HFFc6 (cell line): ENCODE measurements around the gene GFRA1. TPM values are rescaled to one million over a fixed set of nuclear protein-coding genes. Genes with fewer than 3 reads are reported as not detected.

Experiments used
- DNase-seq: peaks from one replicate; pipeline ENCODE4 v3.0.0-alpha.2; 2018
- H3K27ac Mint-ChIP-seq: 2 replicates; pipeline ENCODE4 v1.8.0; 2020; ENCODE audit warnings: mild to moderate bottlenecking, mixed read lengths
- H3K27me3 Mint-ChIP-seq: 2 replicates; pipeline ENCODE4 v1.8.0; 2021; ENCODE audit warnings: mild to moderate bottlenecking, moderate library complexity, mixed read lengths; ENCODE audit not compliant: insufficient read depth
- H3K36me3 Mint-ChIP-seq: 2 replicates; pipeline ENCODE4 v1.8.0; 2021; ENCODE audit warnings: low read depth, mixed read lengths
- H3K4me1 Mint-ChIP-seq: 2 replicates; pipeline ENCODE4 v1.8.0; 2020; ENCODE audit warnings: low read depth, mixed read lengths
- H3K4me3 Mint-ChIP-seq: 2 replicates; pipeline ENCODE4 v1.8.0; 2020; ENCODE audit warnings: mild to moderate bottlenecking, moderate library complexity, mixed read lengths
- H3K9me3 Mint-ChIP-seq: 2 replicates; pipeline ENCODE4 v1.8.0; 2020; ENCODE audit warnings: mild to moderate bottlenecking, mixed read lengths
- CTCF ChIP-seq: fragments of 200-600 bp; sonication (generic); IDR thresholded peaks from 2 replicates; pipeline ENCODE4 v1.5.0; 2021; ENCODE audit warnings: antibody characterized with exemption, mild to moderate bottlenecking
- total RNA-seq, 6 experiments: library from RNA; stranded (reverse); fragmentation: NEBNext Ultra II Directional; extraction: Animal tissue kit (Norgen Biotek cat#: 25700); gene quantifications; 2 replicates in 1 of 6; 3 replicates in 5 of 6; pipeline ENCODE4 v1.2.3, GENCODE V29; 2021

GFRA1 gene
- total RNA-seq, 6 experiments from 2014 or later = 7.3 to 17.2 (median 15.9) TPM

- Mint-ChIP-seq H3K4me3 (no peak overlapping the region), H3K4me1 (peaks cover 10% of the 10 kb centered on the region; the same call in 1 of the 2 replicates), H3K27me3 (no peaks in the 10 kb centered on the region; the same call in none of the 2 replicates), H3K27ac (no peak overlapping the region), H3K9me3 (no peaks in the 10 kb centered on the region), H3K36me3 (no peaks in the 10 kb centered on the region)
- no peak for TF ChIP-seq CTCF
- DNase-seq = no peak
Observed at GRCh38 chr10:116255886-116256751, 16.9 kb downstream of the GFRA1 start.

- no peak overlapping the region for H3K4me3 Mint-ChIP-seq
- peaks cover 10% of the 10 kb centered on the region; the same call in 1 of the 2 replicates for H3K4me1 Mint-ChIP-seq
- no peaks in the 10 kb centered on the region; the same call in none of the 2 replicates for H3K27me3 Mint-ChIP-seq
- TF ChIP-seq CTCF = no peak
- no peaks in the 10 kb centered on the region for H3K36me3 Mint-ChIP-seq
- H3K9me3 Mint-ChIP-seq = no peaks in the 10 kb centered on the region
- no peak overlapping the region for H3K27ac Mint-ChIP-seq
- no peak for DNase-seq
Observed at GRCh38 chr10:116254422-116255155, 18.4 kb downstream of the GFRA1 start.

- TF ChIP-seq CTCF = no peak
- peaks cover 10% of the 10 kb centered on the region; the same call in 1 of the 2 replicates for H3K4me1 Mint-ChIP-seq
- H3K4me3 Mint-ChIP-seq = no peak overlapping the region
- no peaks in the 10 kb centered on the region for H3K36me3 Mint-ChIP-seq
- no peaks in the 10 kb centered on the region; the same call in none of the 2 replicates for H3K27me3 Mint-ChIP-seq
- DNase-seq = no peak
- H3K9me3 Mint-ChIP-seq = no peaks in the 10 kb centered on the region
- no peak overlapping the region for H3K27ac Mint-ChIP-seq
Observed at GRCh38 chr10:116253716-116254115, 19.3 kb downstream of the GFRA1 start.

GRCh38 chr10:116251602-116252395 is 21.2 kb downstream of the GFRA1 start:
- no peak overlapping the region for H3K4me3 Mint-ChIP-seq
- peaks cover 20% of the 10 kb centered on the region for H3K4me1 Mint-ChIP-seq
- H3K27me3 Mint-ChIP-seq = no peaks in the 10 kb centered on the region; the same call in none of the 2 replicates
- H3K36me3 Mint-ChIP-seq = no peaks in the 10 kb centered on the region
- no peaks in the 10 kb centered on the region for H3K9me3 Mint-ChIP-seq
- no peak overlapping the region for H3K27ac Mint-ChIP-seq
- no peak for TF ChIP-seq CTCF
- DNase-seq = no peak

- DNase-seq = peak; percentile 14
- H3K4me3 Mint-ChIP-seq = no peak overlapping the region
- no peaks in the 10 kb centered on the region for H3K9me3 Mint-ChIP-seq
- H3K27ac Mint-ChIP-seq = no peak overlapping the region
- no peak for TF ChIP-seq CTCF
- no peaks in the 10 kb centered on the region; the same call in none of the 2 replicates for H3K27me3 Mint-ChIP-seq
- no peaks in the 10 kb centered on the region for H3K36me3 Mint-ChIP-seq
- peaks cover 20% of the 10 kb centered on the region for H3K4me1 Mint-ChIP-seq
Observed at GRCh38 chr10:116247691-116248090, 25.3 kb downstream of the GFRA1 start.
